Upper lobe of left lung (tissue), 4 donors: Measurements from ENCODE around the gene APOBEC3C.

Source experiments
- EP300 ChIP-seq, 4 donors: sonication (generic); formaldehyde crosslinking; IDR thresholded peaks; one replicate each; pipeline ENCODE4 v1.5.1; 2017; ENCODE audit warnings: antibody characterized with exemption in 4 of 4, control low read depth in 2 of 4
- POLR2A ChIP-seq, 4 donors: fragments of 450-650 bp; IDR thresholded peaks; one replicate each; pipeline ENCODE4 v1.5.1; 2016 to 2017; ENCODE audit warnings: antibody characterized with exemption in 4 of 4, mild to moderate bottlenecking in 2 of 4
- POLR2AphosphoS5 ChIP-seq, 2 donors: sonication (generic); formaldehyde crosslinking; IDR thresholded peaks; one replicate each; pipeline ENCODE4 v1.5.1; 2017; ENCODE audit warnings: antibody characterized with exemption in 2 of 2
- TF ChIP-seq, protein P1 (sequence below), 6 experiments: fragments of 450-650 bp in 4 of 6; fragments of 200-600 bp in 2 of 6; sonication (generic) in 2 of 6; IDR thresholded peaks; one replicate each; pipeline ENCODE4 v1.5.1; 2016 to 2019; ENCODE audit warnings: antibody characterized with exemption in 6 of 6

DNA sequence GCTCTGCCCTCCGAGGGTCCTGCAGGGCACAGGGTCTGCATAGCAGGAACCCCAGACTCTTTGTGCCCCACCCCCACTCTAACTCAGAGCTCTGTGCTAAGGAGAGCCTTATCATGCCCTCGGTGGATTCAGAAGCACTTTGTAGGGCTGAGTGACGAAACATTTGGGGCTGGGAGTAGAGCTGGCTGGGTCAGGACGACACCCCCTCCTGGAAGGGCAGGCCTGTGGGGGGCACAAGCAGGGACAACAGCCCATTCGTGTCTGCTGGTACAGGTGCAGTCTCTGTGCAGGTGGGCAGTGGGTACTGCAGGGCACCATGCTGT, 47.7 kb upstream of the APOBEC3C start:
- TF ChIP-seq, protein P1, sequence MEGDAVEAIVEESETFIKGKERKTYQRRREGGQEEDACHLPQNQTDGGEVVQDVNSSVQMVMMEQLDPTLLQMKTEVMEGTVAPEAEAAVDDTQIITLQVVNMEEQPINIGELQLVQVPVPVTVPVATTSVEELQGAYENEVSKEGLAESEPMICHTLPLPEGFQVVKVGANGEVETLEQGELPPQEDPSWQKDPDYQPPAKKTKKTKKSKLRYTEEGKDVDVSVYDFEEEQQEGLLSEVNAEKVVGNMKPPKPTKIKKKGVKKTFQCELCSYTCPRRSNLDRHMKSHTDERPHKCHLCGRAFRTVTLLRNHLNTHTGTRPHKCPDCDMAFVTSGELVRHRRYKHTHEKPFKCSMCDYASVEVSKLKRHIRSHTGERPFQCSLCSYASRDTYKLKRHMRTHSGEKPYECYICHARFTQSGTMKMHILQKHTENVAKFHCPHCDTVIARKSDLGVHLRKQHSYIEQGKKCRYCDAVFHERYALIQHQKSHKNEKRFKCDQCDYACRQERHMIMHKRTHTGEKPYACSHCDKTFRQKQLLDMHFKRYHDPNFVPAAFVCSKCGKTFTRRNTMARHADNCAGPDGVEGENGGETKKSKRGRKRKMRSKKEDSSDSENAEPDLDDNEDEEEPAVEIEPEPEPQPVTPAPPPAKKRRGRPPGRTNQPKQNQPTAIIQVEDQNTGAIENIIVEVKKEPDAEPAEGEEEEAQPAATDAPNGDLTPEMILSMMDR (IDR thresholded peaks at IDR 0.05): no peak
- no peak for TF ChIP-seq POLR2AphosphoS5 (IDR thresholded peaks at IDR 0.05)
- no peak for TF ChIP-seq POLR2A (IDR thresholded peaks at IDR 0.05)
- TF ChIP-seq EP300 (IDR thresholded peaks at IDR 0.05): no peak
